Tibial artery (tissue), 4 donors: ENCODE results near the gene ZNF691.

ENCODE experiments used
- DNase-seq, 2 donors: peaks; one replicate each; pipeline ENCODE4 v3.0.0-alpha.2; 2019
- H3K27ac ChIP-seq, 2 donors: fragments of 200-600 bp; sonication (generic) in 1 of 2; 1 replicate in 1 of 2; 2 replicates in 1 of 2; pipeline ENCODE4 v1.5.1; 2018 to 2019; ENCODE audit warnings: mild to moderate bottlenecking in 1 of 2
- H3K27me3 ChIP-seq, 2 donors: fragments of 200-600 bp; sonication (generic) in 1 of 2; one replicate each; pipeline versions ENCODE4 v1.5.1 to v1.6.0; 2016 to 2019
- H3K36me3 ChIP-seq, 3 donors: fragments of 200-600 bp; sonication (generic) in 2 of 3; one replicate each; pipeline ENCODE4 v1.5.1; 2016 to 2019; ENCODE audit warnings: mild to moderate bottlenecking in 2 of 3
- H3K4me1 ChIP-seq, 4 donors: fragments of 200-600 bp; sonication (generic) in 2 of 4; 1 replicate in 3 of 4; 2 replicates in 1 of 4; pipeline ENCODE4 v1.5.1; 2016 to 2019
- H3K4me3 ChIP-seq, 2 donors: fragments of 200-600 bp; sonication (generic) in 1 of 2; 1 replicate in 1 of 2; 2 replicates in 1 of 2; pipeline ENCODE4 v1.5.1; 2018 to 2019; ENCODE audit warnings: mild to moderate bottlenecking in 2 of 2
- H3K9me3 ChIP-seq, 3 donors: fragments of 200-600 bp; sonication (generic) in 1 of 3; one replicate each; pipeline ENCODE4 v1.5.1; 2016 to 2019
- intact Hi-C: fragments of 100-400 bp; cut with DNase I; formaldehyde crosslinking; loops from one replicate; pipeline ENCODE4 v1.15.0; 2023; ENCODE audit warnings: low total_unique reads
- TF ChIP-seq, protein P1 (sequence below), 2 experiments: fragments of 200-600 bp in 1 of 2; fragments of 450-650 bp in 1 of 2; IDR thresholded peaks; one replicate each; pipeline ENCODE4 v1.5.1; 2017 to 2019; ENCODE audit warnings: antibody characterized with exemption in 2 of 2, mild to moderate bottlenecking in 1 of 2, moderate library complexity in 1 of 2

Gene ZNF691

DNA sequence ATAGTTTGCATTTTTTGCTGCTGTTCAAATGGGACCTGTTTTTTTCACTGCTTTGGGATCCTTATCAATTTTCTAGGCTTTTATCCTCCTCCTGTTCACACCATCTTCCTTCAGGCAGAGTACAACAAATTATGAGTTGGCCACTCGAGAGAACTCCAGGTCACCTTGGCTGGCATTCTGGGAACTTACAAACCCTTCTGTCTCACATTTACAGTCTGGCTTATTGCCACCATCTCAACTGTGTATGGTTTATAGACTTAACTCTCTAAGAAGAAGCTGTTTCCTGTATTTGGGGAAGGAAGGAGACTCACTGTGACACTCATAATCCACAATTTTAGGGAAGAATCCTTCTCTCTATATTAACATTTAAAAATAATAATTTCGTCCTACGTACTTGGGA, 5.4 kb upstream of the ZNF691 start:
- Histone ChIP-seq H3K27me3 (no peaks in the 10 kb centered on the region), H3K4me1 (peaks cover 0 to 8% (median 5%) of the 10 kb centered on the region in 4 donors), H3K36me3 (peaks cover 0 to 35% (median 6%) of the 10 kb centered on the region in 3 donors), H3K27ac (no peak overlapping the region), H3K4me3 (no peak overlapping the region), H3K9me3 (no peaks in the 10 kb centered on the region)
- TF ChIP-seq, protein P1, sequence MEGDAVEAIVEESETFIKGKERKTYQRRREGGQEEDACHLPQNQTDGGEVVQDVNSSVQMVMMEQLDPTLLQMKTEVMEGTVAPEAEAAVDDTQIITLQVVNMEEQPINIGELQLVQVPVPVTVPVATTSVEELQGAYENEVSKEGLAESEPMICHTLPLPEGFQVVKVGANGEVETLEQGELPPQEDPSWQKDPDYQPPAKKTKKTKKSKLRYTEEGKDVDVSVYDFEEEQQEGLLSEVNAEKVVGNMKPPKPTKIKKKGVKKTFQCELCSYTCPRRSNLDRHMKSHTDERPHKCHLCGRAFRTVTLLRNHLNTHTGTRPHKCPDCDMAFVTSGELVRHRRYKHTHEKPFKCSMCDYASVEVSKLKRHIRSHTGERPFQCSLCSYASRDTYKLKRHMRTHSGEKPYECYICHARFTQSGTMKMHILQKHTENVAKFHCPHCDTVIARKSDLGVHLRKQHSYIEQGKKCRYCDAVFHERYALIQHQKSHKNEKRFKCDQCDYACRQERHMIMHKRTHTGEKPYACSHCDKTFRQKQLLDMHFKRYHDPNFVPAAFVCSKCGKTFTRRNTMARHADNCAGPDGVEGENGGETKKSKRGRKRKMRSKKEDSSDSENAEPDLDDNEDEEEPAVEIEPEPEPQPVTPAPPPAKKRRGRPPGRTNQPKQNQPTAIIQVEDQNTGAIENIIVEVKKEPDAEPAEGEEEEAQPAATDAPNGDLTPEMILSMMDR (IDR thresholded peaks at IDR 0.05): no peak
- intact Hi-C loops: loop anchor here (10.0 kb wide), 1 partner anchor 156 kb away; the partner anchor contains the start of gene YBX1
- no peak for DNase-seq

DNA sequence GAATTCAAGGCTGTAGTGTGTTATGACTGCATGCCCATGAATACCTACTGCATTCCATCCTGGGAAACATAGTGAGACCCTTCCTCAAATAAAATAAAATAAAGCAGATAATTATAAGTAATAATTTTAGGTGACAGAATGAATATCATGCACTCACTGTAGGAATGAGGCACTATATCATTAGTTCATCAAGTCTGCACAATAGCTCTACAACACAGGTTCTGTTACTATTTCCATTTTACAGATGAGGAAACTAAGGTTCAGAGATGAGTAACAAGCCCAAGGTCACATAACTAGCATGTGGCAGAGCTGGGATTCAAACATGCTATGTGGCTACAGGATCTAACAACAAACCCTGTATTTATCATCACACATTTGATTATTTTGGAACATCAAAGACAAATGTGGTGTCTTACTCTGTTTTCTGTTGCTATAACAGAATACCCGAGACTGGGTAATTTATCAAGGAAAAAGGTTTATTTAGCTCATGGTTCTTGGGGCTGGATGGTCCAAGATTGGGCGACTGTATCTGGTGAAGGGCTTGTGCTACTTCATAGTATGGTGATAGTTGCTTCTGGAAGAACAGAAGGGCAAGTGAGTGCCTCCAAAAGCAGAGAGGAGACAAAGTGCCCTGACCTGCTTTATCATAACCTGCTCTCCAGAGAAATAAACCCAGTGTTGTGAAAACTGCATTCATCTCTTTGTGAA, 4.8 kb upstream of the ZNF691 start:
- intact Hi-C loops: loop anchor here (10.0 kb wide), 1 partner anchor 157 kb away; the partner anchor contains the start of gene YBX1
- Histone ChIP-seq H3K4me1 (peaks cover 0 to 9% (median 5%) of the 10 kb centered on the region in 4 donors), H3K27ac (no peak overlapping the region), H3K4me3 (no peak overlapping the region), H3K9me3 (no peaks in the 10 kb centered on the region), H3K27me3 (no peaks in the 10 kb centered on the region), H3K36me3 (peaks cover 0 to 35% (median 6%) of the 10 kb centered on the region in 3 donors)
- DNase-seq: no peak
- TF ChIP-seq, protein P1 (IDR thresholded peaks at IDR 0.05): no peak

DNA sequence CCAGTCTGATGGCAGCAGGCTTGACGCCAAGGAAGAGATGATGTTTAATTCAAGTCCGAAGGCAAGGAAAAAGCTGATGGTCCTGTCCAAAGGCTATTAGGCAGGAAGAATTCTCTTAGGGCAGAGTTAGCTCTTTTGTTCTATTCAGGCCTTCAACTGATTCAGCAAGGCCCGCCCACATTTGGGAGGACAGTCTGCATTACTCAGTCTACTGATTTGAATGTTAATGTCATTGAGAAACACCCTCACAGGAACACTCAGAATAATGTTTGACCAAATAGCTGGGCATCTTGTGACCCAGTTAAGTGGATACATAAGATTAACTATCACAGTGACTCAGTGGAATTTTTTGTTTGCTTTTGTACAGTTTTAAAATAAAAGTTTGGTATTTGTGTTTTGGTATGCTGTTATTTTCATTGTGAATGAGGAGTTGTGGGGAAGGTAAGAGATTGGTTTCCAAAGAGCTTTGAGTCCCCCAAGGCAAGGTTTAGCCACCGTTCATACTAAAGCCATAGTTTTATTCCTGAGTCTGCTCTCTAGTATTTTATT, 1.7 kb upstream of the ZNF691 start:
- TF ChIP-seq, protein P1 (IDR thresholded peaks at IDR 0.05): no peak
- H3K27me3 ChIP-seq: no peaks in the 10 kb centered on the region
- H3K9me3 ChIP-seq: no peaks in the 10 kb centered on the region
- no peak overlapping the region for H3K27ac ChIP-seq
- peaks cover 0 to 24% (median 13%) of the 10 kb centered on the region in 4 donors for H3K4me1 ChIP-seq
- no peak overlapping the region for H3K4me3 ChIP-seq
- DNase-seq: no peak
- intact Hi-C loops: loop anchor here (10.0 kb wide), 1 partner anchor 160 kb away; the partner anchor contains the start of gene YBX1
- peaks cover 6 to 31% (median 6%) of the 10 kb centered on the region in 3 donors for H3K36me3 ChIP-seq

DNA sequence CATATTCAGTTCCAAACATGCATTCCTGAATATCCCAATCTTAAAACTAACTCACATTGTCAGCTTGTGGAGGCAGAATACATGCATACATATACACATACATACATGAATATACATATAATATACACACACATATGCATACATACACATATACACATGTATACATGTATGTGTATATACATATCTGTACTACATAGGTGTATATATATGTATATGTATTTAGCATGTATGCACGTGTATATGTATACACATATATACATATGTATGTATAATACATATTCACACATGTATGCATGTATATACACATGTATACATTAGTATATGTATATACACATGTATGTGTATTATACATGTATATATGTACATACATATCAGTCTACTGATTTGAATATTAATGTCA, 1.2 kb upstream of the ZNF691 start:
- Histone ChIP-seq H3K36me3 (peaks cover 7 to 36% (median 9%) of the 10 kb centered on the region in 3 donors), H3K9me3 (peaks cover 0 to 2% (median 0%) of the 10 kb centered on the region in 3 donors), H3K27me3 (no peaks in the 10 kb centered on the region), H3K4me3 (no peak overlapping the region), H3K4me1 (peaks cover 0 to 24% (median 13%) of the 10 kb centered on the region in 4 donors), H3K27ac (no peak overlapping the region)
- no peak for DNase-seq
- intact Hi-C loops: loop anchor here (10.0 kb wide), 1 partner anchor 160 kb away; the partner anchor contains the start of gene YBX1
- TF ChIP-seq, protein P1 (IDR thresholded peaks at IDR 0.05): no peak

DNA sequence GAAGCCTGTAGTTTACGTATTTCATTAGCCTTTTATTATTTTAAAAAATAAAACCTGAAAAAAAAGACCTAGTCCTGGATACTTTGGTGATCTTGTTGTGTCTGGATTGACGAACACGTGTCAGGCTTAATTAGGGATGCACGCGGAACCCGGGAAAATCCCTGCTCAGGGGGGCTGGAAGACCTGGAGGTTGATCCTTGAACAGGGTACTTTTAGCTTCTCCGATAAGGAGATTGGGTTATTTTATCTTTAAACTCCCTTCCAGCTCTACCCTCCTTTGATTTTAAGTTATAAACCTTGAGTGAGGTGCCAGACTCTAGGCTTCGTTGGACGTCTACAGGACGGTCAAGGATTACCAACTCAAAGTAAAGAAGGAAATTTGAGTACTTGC, 552 bp upstream of the ZNF691 start:
- Histone ChIP-seq H3K27me3 (no peaks in the 10 kb centered on the region), H3K4me3 (peak overlapping the region; percentile 90 to 91), H3K36me3 (peaks cover 14 to 37% (median 16%) of the 10 kb centered on the region in 3 donors), H3K4me1 (peaks cover 0 to 24% (median 13%) of the 10 kb centered on the region in 4 donors), H3K9me3 (peaks cover 0 to 5% (median 0%) of the 10 kb centered on the region in 3 donors), H3K27ac (peak overlapping the region; percentile 85 to 87)
- TF ChIP-seq, protein P1 (IDR thresholded peaks at IDR 0.05): no peak
- intact Hi-C loops: loop anchor here (10.0 kb wide), 1 partner anchor 161 kb away; the partner anchor contains the start of gene YBX1
- no peak for DNase-seq
